Measurements from ENCODE around the gene EIF4G1. TPM values are rescaled to one million over a fixed set of nuclear protein-coding genes. Genes with fewer than 3 reads are reported as not detected.

The EIF4G1 gene
- total RNA-seq, 1 experiment from 2014 or later: 522 TPM

GRCh38 chr3:184299488-184300377 is 14.7 kb upstream of the EIF4G1 start:
- ChIA-PET CTCF (interaction anchor here (0.5 to 1.4 kb wide), 6 partner anchors 10 to 478 kb away, joined by 3 to 6 read pairs (median 4); no protein-coding TSS in a partner anchor), POLR2A (interaction anchor here (0.7 to 2.2 kb wide), 14 partner anchors 12 to 166 kb away, joined by 3 to 16 read pairs (median 4); partner anchors contain the start of genes EEF1AKMT4 and EIF2B5)
- Mint-ChIP-seq H3K27ac (ENCODE audit: low read depth, unreplicated experiment) (peak overlapping the region; percentile 82), H3K9me3 (ENCODE audit: unreplicated experiment) (no peaks in the 10 kb centered on the region), H3K4me3 (ENCODE audit: unreplicated experiment) (peak overlapping the region; percentile 83), H3K4me1 (ENCODE audit: insufficient read depth, unreplicated experiment) (peaks cover 5% of the 10 kb centered on the region), H3K36me3 (ENCODE audit: insufficient read depth, unreplicated experiment) (peaks cover 54% of the 10 kb centered on the region), H3K27me3 (ENCODE audit: insufficient read depth, unreplicated experiment) (no peaks in the 10 kb centered on the region)
- TF ChIP-seq CTCF (IDR thresholded peaks at IDR 0.05; ENCODE audit: unreplicated experiment): no peak
- peak; percentile 33 for DNase-seq (ENCODE audit: unreplicated experiment)
- intact Hi-C loops (cut with micrococcal nuclease): loop anchor here (1.0 kb wide), 1 partner anchor 49 kb away; no protein-coding TSS in a partner anchor
- TSS peak; percentile 92 for BruUV-seq (replicated peaks)

DNA sequence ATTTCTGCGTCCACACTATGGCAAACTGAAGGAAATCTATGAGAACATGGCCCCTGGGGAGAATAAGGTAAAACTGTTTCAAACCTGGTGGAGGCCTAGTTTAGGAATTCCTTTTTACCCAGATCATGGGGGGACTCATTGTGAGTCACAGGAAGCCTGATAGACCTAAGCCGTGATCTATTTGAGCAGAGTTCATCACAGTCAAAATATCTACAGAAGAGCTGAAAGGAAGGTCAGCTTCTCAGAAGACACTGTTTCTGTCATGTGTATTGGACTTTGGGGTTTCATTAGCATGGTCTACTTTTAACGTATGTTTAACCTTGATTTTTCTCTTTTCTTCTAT is 14.1 kb upstream of the EIF4G1 start:
- DNase-seq (ENCODE audit: unreplicated experiment): peak; percentile 13
- ChIA-PET POLR2A (interaction anchor here (1.0 to 2.2 kb wide), 5 partner anchors 16 to 124 kb away, joined by 3 to 16 read pairs (median 8); partner anchors contain the start of gene EEF1AKMT4), CTCF (interaction anchor here (0.5 to 1.4 kb wide), 5 partner anchors 11 to 164 kb away, joined by 3 to 6 read pairs (median 4); no protein-coding TSS in a partner anchor)
- Mint-ChIP-seq H3K27me3 (ENCODE audit: insufficient read depth, unreplicated experiment) (no peaks in the 10 kb centered on the region), H3K4me1 (ENCODE audit: insufficient read depth, unreplicated experiment) (peaks cover 5% of the 10 kb centered on the region), H3K4me3 (ENCODE audit: unreplicated experiment) (peak overlapping the region; percentile 83), H3K36me3 (ENCODE audit: insufficient read depth, unreplicated experiment) (peaks cover 58% of the 10 kb centered on the region), H3K27ac (ENCODE audit: low read depth, unreplicated experiment) (peak overlapping the region; percentile 82), H3K9me3 (ENCODE audit: unreplicated experiment) (no peaks in the 10 kb centered on the region)
- TSS peak; percentile 35 for BruUV-seq (replicated peaks)
- intact Hi-C loops (cut with micrococcal nuclease): no loop called here
- TF ChIP-seq CTCF (IDR thresholded peaks at IDR 0.05; ENCODE audit: unreplicated experiment): no peak

DNA sequence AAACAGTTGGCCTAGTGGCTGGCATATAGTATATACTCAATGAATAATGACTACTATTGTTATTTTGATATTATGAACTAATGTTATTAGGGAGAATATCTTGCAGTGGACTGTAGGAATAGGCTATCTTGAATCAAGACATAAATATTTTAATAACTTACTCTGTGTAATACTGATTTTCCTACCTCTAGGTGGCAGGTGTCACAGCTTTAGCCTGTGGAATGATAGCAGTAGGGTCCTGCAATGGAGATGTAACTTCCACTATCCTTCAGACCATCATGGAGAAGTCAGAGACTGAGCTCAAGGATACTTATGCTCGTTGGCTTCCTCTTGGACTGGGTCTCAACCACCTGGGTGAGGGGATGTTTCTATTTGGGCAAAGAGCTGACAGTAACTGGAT is 8.8 kb upstream of the EIF4G1 start:
- BruUV-seq (replicated peaks): no TSS peak
- Mint-ChIP-seq H3K27ac (ENCODE audit: low read depth, unreplicated experiment) (no peak overlapping the region), H3K4me3 (ENCODE audit: unreplicated experiment) (no peak overlapping the region), H3K9me3 (ENCODE audit: unreplicated experiment) (no peaks in the 10 kb centered on the region), H3K27me3 (ENCODE audit: insufficient read depth, unreplicated experiment) (no peaks in the 10 kb centered on the region), H3K4me1 (ENCODE audit: insufficient read depth, unreplicated experiment) (no peaks in the 10 kb centered on the region), H3K36me3 (ENCODE audit: insufficient read depth, unreplicated experiment) (peaks cover 89% of the 10 kb centered on the region)
- CTCF ChIA-PET: interaction anchor here (0.7 to 1.1 kb wide), 4 partner anchors 10 to 34 kb away, joined by 3 to 7 read pairs (median 3); no protein-coding TSS in a partner anchor
- peak; percentile 26 for TF ChIP-seq CTCF (IDR thresholded peaks at IDR 0.05; ENCODE audit: unreplicated experiment)
- peak; percentile 39 for DNase-seq (ENCODE audit: unreplicated experiment)
- intact Hi-C loops (cut with micrococcal nuclease): no loop called here
- POLR2A ChIA-PET: no interaction called here

DNA sequence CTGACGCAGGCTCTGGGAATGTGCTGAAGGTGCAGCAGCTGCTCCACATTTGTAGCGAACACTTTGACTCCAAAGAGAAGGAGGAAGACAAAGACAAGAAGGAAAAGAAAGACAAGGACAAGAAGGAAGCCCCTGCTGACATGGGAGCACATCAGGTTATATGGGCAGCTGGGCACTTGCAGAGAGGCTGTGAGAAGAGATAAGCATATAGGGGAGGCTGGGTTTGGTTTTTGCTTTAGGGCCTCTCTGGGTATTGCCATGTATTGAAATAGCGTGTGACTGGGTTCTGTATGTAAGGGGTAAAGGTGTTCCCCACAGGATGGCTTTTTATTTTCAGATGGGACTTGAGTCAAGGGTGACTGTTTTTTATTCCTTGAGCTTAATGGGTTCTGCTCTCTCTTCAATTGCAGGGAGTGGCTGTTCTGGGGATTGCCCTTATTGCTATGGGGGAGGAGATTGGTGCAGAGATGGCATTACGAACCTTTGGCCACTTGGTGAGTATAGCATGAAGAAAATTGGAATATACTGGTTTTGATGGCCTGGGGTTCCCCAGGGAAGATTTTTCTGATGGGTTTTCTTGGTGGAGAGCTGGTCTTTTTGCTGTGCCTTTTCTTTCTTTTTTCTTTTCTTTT is 7.9 kb upstream of the EIF4G1 start:
- H3K27ac Mint-ChIP-seq (ENCODE audit: low read depth, unreplicated experiment): peak overlapping the region; percentile 0

More for the DNA sequence above, 7.9 kb upstream of the EIF4G1 start:
- no peaks in the 10 kb centered on the region for H3K9me3 Mint-ChIP-seq (ENCODE audit: unreplicated experiment)
- peaks cover 80% of the 10 kb centered on the region for H3K36me3 Mint-ChIP-seq (ENCODE audit: insufficient read depth, unreplicated experiment)
- H3K27me3 Mint-ChIP-seq (ENCODE audit: insufficient read depth, unreplicated experiment): no peaks in the 10 kb centered on the region
- intact Hi-C loops (cut with micrococcal nuclease): no loop called here
- no peak for TF ChIP-seq CTCF (IDR thresholded peaks at IDR 0.05; ENCODE audit: unreplicated experiment)
- no peaks in the 10 kb centered on the region for H3K4me1 Mint-ChIP-seq (ENCODE audit: insufficient read depth, unreplicated experiment)
- no peak overlapping the region for H3K4me3 Mint-ChIP-seq (ENCODE audit: unreplicated experiment)
- CTCF ChIA-PET: interaction anchor here (0.6 to 1.0 kb wide), 9 partner anchors 10 to 401 kb away, joined by 3 to 7 read pairs (median 4); no protein-coding TSS in a partner anchor
- no peak for DNase-seq (ENCODE audit: unreplicated experiment)
- no TSS peak for BruUV-seq (replicated peaks)
- POLR2A ChIA-PET: no interaction called here

All from MCF 10A (cell line).